RWPE1 (cell line): ENCODE results near the gene FHOD3.

Source experiments
- CTCF ChIA-PET: fragments of 350-600 bp; sonication (Branson Sonifier 250); formaldehyde crosslinking; extraction: SDS; loops from one replicate; lab custom pipeline; 2021; lab: Yijun Ruan, JAX
- POLR2A ChIA-PET: fragments of 400-600 bp; formaldehyde crosslinking; extraction: SDS; loops from one replicate; lab custom pipeline; 2020; ENCODE audit warnings: antibody characterized with exemption; ENCODE audit not compliant: low non-redundant PET; lab: Yijun Ruan, JAX
- DNase-seq: peaks from one replicate; pipeline ENCODE4 v3.0.0; 2012; ENCODE audit warnings: low spot score
- H3K27ac ChIP-seq: fragments of 450-650 bp; 2 replicates; pipeline ENCODE4 v1.5.1; 2017
- TF ChIP-seq, protein P1 (sequence below): fragments of 450-650 bp; conservative IDR thresholded peaks from 2 replicates; pipeline ENCODE4 v1.5.1; 2017; ENCODE audit warnings: low read depth, mild to moderate bottlenecking

Gene FHOD3

DNA sequence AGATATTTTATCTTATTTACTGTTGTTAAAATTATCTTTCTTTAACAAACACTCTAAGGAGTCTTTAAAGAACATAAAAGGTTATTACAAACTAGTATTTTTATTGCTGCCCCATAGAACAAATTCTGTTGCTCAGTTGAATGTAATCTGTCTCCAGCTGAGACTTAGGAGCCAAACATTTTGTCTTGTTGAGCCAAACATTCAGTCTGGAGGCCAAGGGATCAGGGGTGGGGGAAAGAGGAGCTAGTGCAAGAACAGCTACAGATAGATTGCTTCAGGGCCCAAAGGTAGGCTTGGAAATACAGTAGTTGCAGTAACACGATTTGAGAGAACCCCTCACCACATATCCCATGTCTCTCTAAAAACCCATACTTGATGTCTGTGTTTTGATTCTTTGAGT lies 480.1 kb downstream of the FHOD3 start:
- TF ChIP-seq, protein P1, sequence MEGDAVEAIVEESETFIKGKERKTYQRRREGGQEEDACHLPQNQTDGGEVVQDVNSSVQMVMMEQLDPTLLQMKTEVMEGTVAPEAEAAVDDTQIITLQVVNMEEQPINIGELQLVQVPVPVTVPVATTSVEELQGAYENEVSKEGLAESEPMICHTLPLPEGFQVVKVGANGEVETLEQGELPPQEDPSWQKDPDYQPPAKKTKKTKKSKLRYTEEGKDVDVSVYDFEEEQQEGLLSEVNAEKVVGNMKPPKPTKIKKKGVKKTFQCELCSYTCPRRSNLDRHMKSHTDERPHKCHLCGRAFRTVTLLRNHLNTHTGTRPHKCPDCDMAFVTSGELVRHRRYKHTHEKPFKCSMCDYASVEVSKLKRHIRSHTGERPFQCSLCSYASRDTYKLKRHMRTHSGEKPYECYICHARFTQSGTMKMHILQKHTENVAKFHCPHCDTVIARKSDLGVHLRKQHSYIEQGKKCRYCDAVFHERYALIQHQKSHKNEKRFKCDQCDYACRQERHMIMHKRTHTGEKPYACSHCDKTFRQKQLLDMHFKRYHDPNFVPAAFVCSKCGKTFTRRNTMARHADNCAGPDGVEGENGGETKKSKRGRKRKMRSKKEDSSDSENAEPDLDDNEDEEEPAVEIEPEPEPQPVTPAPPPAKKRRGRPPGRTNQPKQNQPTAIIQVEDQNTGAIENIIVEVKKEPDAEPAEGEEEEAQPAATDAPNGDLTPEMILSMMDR, result no peak
- POLR2A ChIA-PET, result no interaction called here
- CTCF ChIA-PET, result no interaction called here
- DNase-seq, result no peak
- no peak overlapping the region for H3K27ac ChIP-seq

DNA sequence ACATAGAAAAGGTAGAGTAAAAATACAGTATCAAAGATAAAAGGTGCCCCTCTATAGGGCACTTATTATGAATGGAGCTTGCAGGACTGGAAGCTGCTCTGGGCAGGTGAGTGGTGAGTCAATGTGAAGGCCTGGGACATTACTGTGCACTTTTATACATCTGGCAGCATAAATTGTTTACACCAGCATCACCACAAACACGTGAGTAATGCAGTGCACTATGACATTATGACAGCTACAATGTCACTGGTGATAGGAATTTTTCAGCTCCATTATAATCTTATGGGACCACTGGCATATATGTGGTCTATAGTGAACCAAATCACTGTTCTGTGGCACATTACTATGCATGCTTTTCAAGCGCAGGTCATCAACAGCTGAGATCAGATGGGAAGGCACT lies 483.2 kb downstream of the FHOD3 start:
- DNase-seq, result no peak
- no peak overlapping the region for H3K27ac ChIP-seq
- TF ChIP-seq, protein P1, result no peak
- ChIA-PET CTCF (no interaction called here), POLR2A (no interaction called here)

DNA sequence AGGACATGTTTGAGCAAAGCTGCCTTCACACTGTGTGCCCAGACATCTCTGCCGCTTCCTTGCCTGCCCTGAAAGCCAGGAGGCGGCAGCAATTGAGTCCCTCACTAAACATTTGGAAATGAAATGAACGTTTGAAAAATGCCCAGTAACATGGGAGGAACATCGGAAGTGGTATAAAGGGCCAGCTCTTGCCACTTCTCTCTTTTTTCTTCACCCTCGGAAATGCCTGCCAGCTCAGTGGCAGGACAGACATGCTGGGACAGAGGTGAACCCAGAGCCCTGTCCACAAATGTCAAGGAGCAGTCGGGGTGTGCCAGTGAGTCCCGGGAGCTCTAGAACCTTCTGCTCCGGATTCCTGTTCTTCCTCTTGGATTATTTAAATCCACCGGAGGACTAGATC lies 485.2 kb downstream of the FHOD3 start:
- TF ChIP-seq, protein P1, result no peak
- DNase-seq, result no peak
- ChIA-PET CTCF (no interaction called here), POLR2A (no interaction called here)
- no peak overlapping the region for H3K27ac ChIP-seq

DNA sequence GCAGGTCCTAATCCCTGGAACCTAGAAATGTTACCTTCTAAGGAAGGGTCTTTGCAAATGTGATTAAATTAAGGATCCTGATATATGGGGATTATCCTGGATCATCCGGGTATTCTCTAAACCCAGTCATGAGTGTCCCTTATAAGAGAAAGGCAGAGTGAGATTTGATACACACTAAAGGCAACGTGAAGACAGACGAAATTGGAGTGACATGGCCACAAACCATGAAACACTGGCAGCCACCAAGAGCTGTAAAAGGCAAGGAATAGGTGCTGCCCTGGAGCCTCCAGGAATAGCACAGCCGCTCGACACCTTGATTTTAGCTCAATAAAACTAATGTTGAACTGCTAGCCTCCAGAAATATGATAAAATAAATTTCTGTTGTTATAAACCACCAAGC lies 486.3 kb downstream of the FHOD3 start:
- ChIA-PET POLR2A (no interaction called here), CTCF (no interaction called here)
- TF ChIP-seq, protein P1, result no peak
- no peak overlapping the region for H3K27ac ChIP-seq
- no peak for DNase-seq

DNA sequence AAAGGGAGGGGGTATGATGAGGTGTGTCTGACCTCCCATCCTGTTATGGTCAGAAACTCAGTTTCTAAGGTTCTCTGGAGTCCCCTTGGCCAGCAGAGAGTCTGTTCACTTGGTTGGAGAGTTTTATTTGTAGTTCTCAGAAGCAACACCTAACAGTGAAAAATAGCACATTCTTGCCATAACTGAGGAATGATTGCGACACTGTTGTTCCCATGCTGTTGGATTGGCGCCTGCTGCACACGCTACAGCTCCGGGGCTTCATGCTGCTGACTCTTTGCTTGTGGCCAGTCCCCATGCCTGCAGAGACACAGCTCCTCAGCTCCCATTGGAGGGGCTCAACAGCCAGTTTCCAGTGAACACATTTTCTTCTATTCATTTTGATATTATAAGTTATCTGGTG lies 489.2 kb downstream of the FHOD3 start:
- ChIA-PET POLR2A (no interaction called here), CTCF (no interaction called here)
- peak overlapping the region; percentile 38 for H3K27ac ChIP-seq
- no peak for DNase-seq
- TF ChIP-seq, protein P1, result no peak

DNA sequence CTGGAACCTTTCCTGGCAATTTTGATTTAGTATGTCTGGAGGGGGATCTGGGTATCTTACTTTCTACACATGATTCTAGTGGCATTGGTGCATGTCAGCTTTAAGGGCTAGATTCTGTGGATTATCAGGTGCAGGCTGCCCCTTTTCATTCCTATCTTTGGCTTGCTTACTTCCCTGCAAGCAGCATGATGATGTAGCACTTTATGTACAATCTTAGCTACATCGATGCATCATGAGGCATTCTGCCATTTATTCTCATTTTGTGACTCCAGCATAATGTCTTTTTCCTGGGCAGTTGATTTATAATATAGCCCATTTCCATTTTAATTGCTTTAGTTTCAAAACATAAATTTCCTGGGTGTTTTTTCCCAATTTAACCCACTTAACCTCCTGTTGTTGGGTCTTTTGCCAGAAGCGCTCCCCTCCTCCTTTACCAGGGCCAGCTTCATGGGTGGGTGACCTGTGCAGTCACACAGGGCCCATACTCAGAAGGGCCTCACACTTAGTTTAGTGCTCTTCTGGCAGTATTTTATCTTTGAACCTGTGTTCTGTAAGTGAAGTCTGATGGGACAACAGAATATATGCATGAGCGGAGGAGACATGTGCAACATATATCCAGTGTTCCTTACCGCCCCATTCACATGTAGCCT lies 495.2 kb downstream of the FHOD3 start:
- H3K27ac ChIP-seq, result no peak overlapping the region
- no peak for DNase-seq
- TF ChIP-seq, protein P1, result no peak
- POLR2A ChIA-PET, result no interaction called here
- CTCF ChIA-PET, result no interaction called here
